Measurements from ENCODE around the gene EPC2. TPM values are rescaled to one million over a fixed set of nuclear protein-coding genes. Genes with fewer than 3 reads are reported as not detected.
"Not testable (repeated sequence)": the region's sequence is repeated elsewhere in the genome, so short reads cannot be mapped to it uniquely, and the experiment has no call there.

EPC2 gene
- total RNA-seq, 8 experiments from 2014 or later, result 13.4 to 42.9 (median 30.7) TPM

GRCh38 chr2:148644883-148645538 lies 460 bp downstream of the EPC2 start:
- H3K4me1 ChIP-seq (replicated peaks in 1 of 2), result peaks cover 4 to 8% of the 10 kb centered on the region in 2 donors
- peak overlapping the region; percentile 99 for H3K27ac ChIP-seq
- H3K4me3 ChIP-seq, result peak overlapping the region; percentile 74 to 97 (median 87)
- in situ Hi-C loops (cut with MboI; ENCODE audit: low pct_unique_long_range_greater_than_20kb in 2 of 9, low sequenced_read_pairs in 9 of 9, unreplicated experiment in 9 of 9), result loop anchor here in 3 of 9 experiments (25.0 kb wide), 1 partner anchor 342 kb away; no protein-coding TSS in a partner anchor
- peak; percentile 67 to 84 (median 72) for ATAC-seq (replicated peaks in 6 of 8)
- 0 to 2% (median 0%) methylated on average over 6 to 15 of the region's 69 CpGs; no CpG with 5 or more reads in 5 of the 10 experiments for WGBS, 10 experiments

- in situ Hi-C loops (cut with MboI; ENCODE audit: low pct_unique_long_range_greater_than_20kb in 2 of 9, low sequenced_read_pairs in 9 of 9, unreplicated experiment in 9 of 9), result loop anchor here in 3 of 9 experiments (25.0 kb wide), 1 partner anchor 342 kb away; no protein-coding TSS in a partner anchor
- peak overlapping the region; percentile 74 to 97 (median 87) for H3K4me3 ChIP-seq
- peak; percentile 39 to 56 (median 50) for ATAC-seq (replicated peaks in 6 of 8)
- H3K27ac ChIP-seq, result peak overlapping the region; percentile 70 to 99
- WGBS, 10 experiments, result 0 to 4% (median 1%) methylated on average over 1 to 29 of the region's 47 CpGs; no CpG with 5 or more reads in 1 of the 10 experiments
- H3K4me1 ChIP-seq (replicated peaks in 1 of 2), result peaks cover 4 to 8% of the 10 kb centered on the region in 2 donors
These were observed 1.1 kb downstream of the EPC2 start for GRCh38 chr2:148645539-148646230.

- peak overlapping the region; percentile 74 to 97 (median 87) for H3K4me3 ChIP-seq
- no peak overlapping the region for H3K27ac ChIP-seq
- WGBS, 10 experiments, result 5 to 50% (median 26%) methylated on average over 1 to 4 of the region's 4 CpGs; no CpG with 5 or more reads in 1 of the 10 experiments
- H3K4me1 ChIP-seq (replicated peaks in 1 of 2), result peaks cover 4 to 8% of the 10 kb centered on the region in 2 donors
- ATAC-seq (replicated peaks in 6 of 8), result no peak
- in situ Hi-C loops (cut with MboI; ENCODE audit: low pct_unique_long_range_greater_than_20kb in 2 of 9, low sequenced_read_pairs in 9 of 9, unreplicated experiment in 9 of 9), result loop anchor here in 3 of 9 experiments (25.0 kb wide), 1 partner anchor 341 kb away; no protein-coding TSS in a partner anchor
These were observed 1.6 kb downstream of the EPC2 start for GRCh38 chr2:148646231-148646559.

GRCh38 chr2:148647711-148648110 lies 3.2 kb downstream of the EPC2 start:
- not testable (repeated sequence) for H3K4me3 ChIP-seq; H3K27ac ChIP-seq; H3K4me1 ChIP-seq (replicated peaks in 1 of 2); ATAC-seq (replicated peaks in 6 of 8)
- in situ Hi-C loops (cut with MboI; ENCODE audit: low pct_unique_long_range_greater_than_20kb in 2 of 9, low sequenced_read_pairs in 9 of 9, unreplicated experiment in 9 of 9), result loop anchor here in 3 of 9 experiments (25.0 kb wide), 1 partner anchor 340 kb away; no protein-coding TSS in a partner anchor
- WGBS, 10 experiments, result 86 to 100% (median 96%) methylated on average over 2 to 11 of the region's 12 CpGs; no CpG with 5 or more reads in 1 of the 10 experiments

- no peak for ATAC-seq (replicated peaks in 6 of 8)
- H3K4me1 ChIP-seq (replicated peaks in 1 of 2), result peaks cover 8 to 11% of the 10 kb centered on the region in 2 donors
- in situ Hi-C loops (cut with MboI; ENCODE audit: low pct_unique_long_range_greater_than_20kb in 2 of 9, low sequenced_read_pairs in 9 of 9, unreplicated experiment in 9 of 9), result loop anchor here in 3 of 9 experiments (25.0 kb wide), 1 partner anchor 337 kb away; no protein-coding TSS in a partner anchor
- no peak overlapping the region for H3K27ac ChIP-seq
- no peak overlapping the region for H3K4me3 ChIP-seq
These were observed 5.4 kb downstream of the EPC2 start for GRCh38 chr2:148649936-148650335.

GRCh38 chr2:148650881-148651280 lies 6.3 kb downstream of the EPC2 start:
- Histone ChIP-seq H3K4me1 (replicated peaks in 1 of 2) (peaks cover 8 to 11% of the 10 kb centered on the region in 2 donors), H3K27ac (no peak overlapping the region), H3K4me3 (no peak overlapping the region)
- in situ Hi-C loops (cut with MboI; ENCODE audit: low pct_unique_long_range_greater_than_20kb in 2 of 9, low sequenced_read_pairs in 9 of 9, unreplicated experiment in 9 of 9), result no loop called here
- ATAC-seq (replicated peaks in 6 of 8), result no peak
- WGBS, 10 experiments, result 80 to 100% (median 95%) methylated on average over 1 to 2 of the region's 2 CpGs; no CpG with 5 or more reads in 1 of the 10 experiments

- in situ Hi-C loops (cut with MboI; ENCODE audit: low pct_unique_long_range_greater_than_20kb in 2 of 9, low sequenced_read_pairs in 9 of 9, unreplicated experiment in 9 of 9), result no loop called here
- Histone ChIP-seq H3K27ac (no peak overlapping the region), H3K4me3 (no peak overlapping the region), H3K4me1 (replicated peaks in 1 of 2) (peaks cover 4 to 7% of the 10 kb centered on the region in 2 donors)
- ATAC-seq (replicated peaks in 6 of 8), result no peak
- 0 to 100% (median 66%) methylated on average over 1 to 2 of the region's 2 CpGs; no CpG with 5 or more reads in 5 of the 10 experiments for WGBS, 10 experiments
These were observed 7.4 kb downstream of the EPC2 start for GRCh38 chr2:148651972-148652371.

GRCh38 chr2:148653437-148653836 lies 8.9 kb downstream of the EPC2 start:
- no peak overlapping the region for H3K27ac ChIP-seq
- peak in 7 of 8 experiments; percentile 21 to 56 (median 44) for ATAC-seq (replicated peaks in 6 of 8)
- peaks cover 4 to 10% of the 10 kb centered on the region in 2 donors for H3K4me1 ChIP-seq (replicated peaks in 1 of 2)
- H3K4me3 ChIP-seq, result no peak overlapping the region
- 23 to 100% (median 71%) methylated on average over 1 to 2 of the region's 2 CpGs; no CpG with 5 or more reads in 1 of the 10 experiments for WGBS, 10 experiments
- in situ Hi-C loops (cut with MboI; ENCODE audit: low pct_unique_long_range_greater_than_20kb in 2 of 9, low sequenced_read_pairs in 9 of 9, unreplicated experiment in 9 of 9), result no loop called here

GRCh38 chr2:148654435-148654834 lies 9.9 kb downstream of the EPC2 start:
- in situ Hi-C loops (cut with MboI; ENCODE audit: low pct_unique_long_range_greater_than_20kb in 2 of 9, low sequenced_read_pairs in 9 of 9, unreplicated experiment in 9 of 9), result no loop called here
- H3K4me1 ChIP-seq (replicated peaks in 1 of 2), result peaks cover 4 to 14% of the 10 kb centered on the region in 2 donors
- H3K4me3 ChIP-seq, result no peak overlapping the region
- H3K27ac ChIP-seq, result no peak overlapping the region
- 72 to 100% (median 90%) methylated on average over 1 to 6 of the region's 6 CpGs; no CpG with 5 or more reads in 1 of the 10 experiments for whole genome bisulfite sequencing, 10 experiments
- no peak for ATAC-seq (replicated peaks in 6 of 8)

- ATAC-seq (replicated peaks in 6 of 8), result peak in 1 of 8 experiments; percentile 18
- peaks cover 4 to 14% of the 10 kb centered on the region in 2 donors for H3K4me1 ChIP-seq (replicated peaks in 1 of 2)
- H3K4me3 ChIP-seq, result no peak overlapping the region
- 91 to 100% (median 100%) methylated on average over 1 of the region's 1 CpG; no CpG with 5 or more reads in 4 of the 10 experiments for WGBS, 10 experiments
- no peak overlapping the region for H3K27ac ChIP-seq
- in situ Hi-C loops (cut with MboI; ENCODE audit: low pct_unique_long_range_greater_than_20kb in 2 of 9, low sequenced_read_pairs in 9 of 9, unreplicated experiment in 9 of 9), result no loop called here
These were observed 12.0 kb downstream of the EPC2 start for GRCh38 chr2:148656516-148656915.

GRCh38 chr2:148658807-148659722 lies 14.5 kb downstream of the EPC2 start:
- Histone ChIP-seq H3K4me3 (no peak overlapping the region), H3K4me1 (replicated peaks in 1 of 2) (peaks cover 0 to 7% of the 10 kb centered on the region in 2 donors), H3K27ac (no peak overlapping the region)
- 0 to 100% (median 75%) methylated on average over 1 to 2 of the region's 2 CpGs; no CpG with 5 or more reads in 2 of the 10 experiments for WGBS, 10 experiments
- ATAC-seq (replicated peaks in 6 of 8), result peak in 2 of 8 experiments; percentile 53 to 60
- in situ Hi-C loops (cut with MboI; ENCODE audit: low pct_unique_long_range_greater_than_20kb in 2 of 9, low sequenced_read_pairs in 9 of 9, unreplicated experiment in 9 of 9), result no loop called here

- ATAC-seq (replicated peaks in 6 of 8), result no peak
- in situ Hi-C loops (cut with MboI; ENCODE audit: low pct_unique_long_range_greater_than_20kb in 2 of 9, low sequenced_read_pairs in 9 of 9, unreplicated experiment in 9 of 9), result no loop called here
These were observed 16.4 kb downstream of the EPC2 start for GRCh38 chr2:148660999-148661398.

More at GRCh38 chr2:148660999-148661398, 16.4 kb downstream of the EPC2 start:
- Histone ChIP-seq H3K4me3 (no peak overlapping the region), H3K27ac (no peak overlapping the region), H3K4me1 (replicated peaks in 1 of 2) (peaks cover 0 to 7% of the 10 kb centered on the region in 2 donors)
